Measurements from ENCODE around the gene PRUNE2. TPM values are rescaled to one million over a fixed set of nuclear protein-coding genes. Genes with fewer than 3 reads are reported as not detected.

The PRUNE2 gene
- polyA plus RNA-seq, 1 of the 3 experiments (the other 2 are of a cell fraction): 13.0 TPM

DNA sequence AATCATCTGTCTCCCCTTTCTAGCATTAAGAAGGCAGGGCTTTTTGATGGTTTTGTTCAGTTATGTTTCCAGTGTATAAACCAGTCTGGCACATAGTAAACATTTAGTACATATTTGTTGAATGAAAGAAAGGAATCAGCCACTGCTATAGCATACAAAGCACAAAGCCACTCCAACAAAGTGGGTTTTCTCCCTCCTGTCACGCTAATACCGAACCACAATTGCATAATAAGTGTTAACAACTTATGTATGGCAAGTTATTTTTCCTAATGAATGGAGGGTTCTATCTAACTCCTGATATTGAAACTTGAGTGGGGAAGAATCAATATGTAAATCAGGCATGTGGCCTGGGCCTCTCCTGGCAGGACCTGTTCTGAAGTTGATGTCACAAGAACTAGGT is 53.9 kb downstream of the PRUNE2 start:
- no peaks in the 10 kb centered on the region for H3K9me3 ChIP-seq
- H3F3A ChIP-seq (replicated peaks; ENCODE audit: insufficient read depth): no peaks in the 10 kb centered on the region
- no peaks in the 10 kb centered on the region for H3K36me3 ChIP-seq (replicated peaks in 1 of 2; ENCODE audit: control insufficient read depth in 1 of 2, insufficient read depth in 2 of 2, low read length in 1 of 2)
- no peak for DNase-seq
- no peak overlapping the region for H3K9ac ChIP-seq
- no peaks in the 10 kb centered on the region for H3K79me2 ChIP-seq (ENCODE audit: insufficient read depth)
- no peak overlapping the region for H2AFZ ChIP-seq (ENCODE audit: low read depth)
- no peaks in the 10 kb centered on the region for H3K9me2 ChIP-seq
- TF ChIP-seq RXRA (IDR thresholded peaks at IDR 0.05; ENCODE audit: borderline replicate concordance, low read depth): no peak
- TF ChIP-seq GABPA (IDR thresholded peaks at IDR 0.05; ENCODE audit: low read depth): no peak
- TF ChIP-seq USF1 (IDR thresholded peaks at IDR 0.05; ENCODE audit: borderline replicate concordance, low read depth): no peak
- no peak for TF ChIP-seq RCOR1 (IDR thresholded peaks at IDR 0.05; ENCODE audit: low read length)
- TF ChIP-seq FOXJ3 (CRISPR knock-in tag; IDR thresholded peaks at IDR 0.05): no peak
- TF ChIP-seq TAF1 (IDR thresholded peaks at IDR 0.05; ENCODE audit: borderline replicate concordance, low read depth, low read length): no peak
- TF ChIP-seq, protein P1, sequence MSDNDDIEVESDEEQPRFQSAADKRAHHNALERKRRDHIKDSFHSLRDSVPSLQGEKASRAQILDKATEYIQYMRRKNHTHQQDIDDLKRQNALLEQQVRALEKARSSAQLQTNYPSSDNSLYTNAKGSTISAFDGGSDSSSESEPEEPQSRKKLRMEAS (IDR thresholded peaks at IDR 0.05; ENCODE audit: low read depth): no peak
- TF ChIP-seq CHD2 (IDR thresholded peaks at IDR 0.05; ENCODE audit: low read length, partially characterized antibody): no peak
- no peak for TF ChIP-seq POLR2AphosphoS5 (IDR thresholded peaks at IDR 0.05; ENCODE audit: low read depth, low read length)
- TF ChIP-seq EP300 (IDR thresholded peaks at IDR 0.05; ENCODE audit: borderline replicate concordance in 1 of 2, low read depth in 1 of 2, low read length in 1 of 2): no peak
- no peak for TF ChIP-seq RFX5 (IDR thresholded peaks at IDR 0.05; ENCODE audit: low read length)
- TF ChIP-seq TCF12 (IDR thresholded peaks at IDR 0.05): no peak
- no peak for TF ChIP-seq TEAD4 (IDR thresholded peaks at IDR 0.05; ENCODE audit: borderline replicate concordance, insufficient read depth)
- TF ChIP-seq REST (IDR thresholded peaks at IDR 0.05; ENCODE audit: low read depth, low read length): no peak
- TF ChIP-seq FOXM1 (IDR thresholded peaks at IDR 0.05; ENCODE audit: low read depth): no peak
- TF ChIP-seq EZH2phosphoT487 (IDR thresholded peaks at IDR 0.05; ENCODE audit: borderline replicate concordance, low read depth): no peak
- TF ChIP-seq FOSL2 (IDR thresholded peaks at IDR 0.05; ENCODE audit: borderline replicate concordance, low read depth): no peak
- no peak for TF ChIP-seq YY1 (IDR thresholded peaks at IDR 0.05; ENCODE audit: low read depth)
- TF ChIP-seq, protein P2, sequence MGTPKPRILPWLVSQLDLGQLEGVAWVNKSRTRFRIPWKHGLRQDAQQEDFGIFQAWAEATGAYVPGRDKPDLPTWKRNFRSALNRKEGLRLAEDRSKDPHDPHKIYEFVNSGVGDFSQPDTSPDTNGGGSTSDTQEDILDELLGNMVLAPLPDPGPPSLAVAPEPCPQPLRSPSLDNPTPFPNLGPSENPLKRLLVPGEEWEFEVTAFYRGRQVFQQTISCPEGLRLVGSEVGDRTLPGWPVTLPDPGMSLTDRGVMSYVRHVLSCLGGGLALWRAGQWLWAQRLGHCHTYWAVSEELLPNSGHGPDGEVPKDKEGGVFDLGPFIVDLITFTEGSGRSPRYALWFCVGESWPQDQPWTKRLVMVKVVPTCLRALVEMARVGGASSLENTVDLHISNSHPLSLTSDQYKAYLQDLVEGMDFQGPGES (IDR thresholded peaks at IDR 0.05; ENCODE audit: low read depth, low read length): no peak
- H3K27ac ChIP-seq (ENCODE audit: low read depth in 2 of 2, low read length in 1 of 2): no peak overlapping the region
- ChIA-PET CTCF (no interaction called here), POLR2A (no interaction called here)
- H4K20me1 ChIP-seq (ENCODE audit: insufficient read depth): no peaks in the 10 kb centered on the region
- H3K4me2 ChIP-seq: no peak overlapping the region
- WGBS (ENCODE audit: low lambda C conversion rate): 11% methylated on average over 2 of the region's 2 CpGs
- peaks cover 23% of the 10 kb centered on the region for H3K27me3 ChIP-seq (ENCODE audit: insufficient read depth)
- H3K4me1 ChIP-seq (ENCODE audit: control insufficient read depth in 1 of 2, insufficient read depth in 2 of 2, low read depth in 1 of 2, low read length in 1 of 2): no peaks in the 10 kb centered on the region
- no peak overlapping the region for H3K4me3 ChIP-seq (ENCODE audit: low read depth in 2 of 2, low read length in 1 of 2)
